SH-SY5Y (cell line): ENCODE data around the gene KCNJ5.

Experiments used
- GATA2 ChIP-seq: IDR thresholded peaks from 2 replicates; pipeline ENCODE4 v1.6.1; 2011; ENCODE audit warnings: mild to moderate bottlenecking, low read depth, low read length
- GATA3 ChIP-seq: IDR thresholded peaks from 2 replicates; pipeline ENCODE4 v1.6.1; 2011; ENCODE audit warnings: low read depth, mild to moderate bottlenecking, low read length, moderate library complexity

DNA sequence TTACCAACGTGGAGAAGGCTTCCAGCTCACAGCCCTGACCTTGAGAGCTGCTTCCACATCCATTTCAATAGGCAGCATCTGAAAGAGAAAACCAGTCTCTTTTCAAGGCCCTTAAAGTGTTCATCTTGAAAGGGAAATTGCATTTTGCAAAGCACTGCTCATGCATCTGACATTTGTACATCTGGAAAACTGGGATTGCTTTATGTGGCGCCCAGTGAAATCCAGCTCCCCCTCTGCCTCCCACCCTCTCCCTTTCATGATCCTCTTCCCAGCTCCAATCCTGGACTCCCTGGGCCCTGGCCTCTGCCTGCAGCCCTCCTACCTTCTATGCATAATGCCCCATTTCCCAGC is 34.1 kb downstream of the KCNJ5 start:
- TF ChIP-seq GATA2 (no peak), GATA3 (no peak)
